Measurements from ENCODE around the gene TACR1.

DNA sequence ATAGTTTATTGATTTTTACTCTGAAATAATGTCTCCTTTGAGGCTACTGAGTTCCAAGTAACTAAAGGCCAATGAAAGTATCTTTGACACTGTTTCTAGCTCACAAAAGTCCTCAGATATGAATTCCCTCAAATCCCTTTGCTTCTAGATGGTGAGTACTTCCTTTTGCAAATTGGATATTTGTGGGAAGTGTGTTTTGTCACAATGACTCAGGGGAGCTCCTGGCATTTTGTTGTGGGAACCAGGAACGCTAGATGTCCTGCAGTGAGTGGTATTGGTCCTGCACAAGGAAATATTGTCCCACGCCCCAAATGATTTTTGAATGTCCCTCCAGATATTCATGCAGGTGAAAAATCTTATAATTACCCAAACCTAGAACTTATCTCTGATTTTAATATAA lies 24.3 kb downstream of the TACR1 start:
- TF ChIP-seq, protein P1, sequence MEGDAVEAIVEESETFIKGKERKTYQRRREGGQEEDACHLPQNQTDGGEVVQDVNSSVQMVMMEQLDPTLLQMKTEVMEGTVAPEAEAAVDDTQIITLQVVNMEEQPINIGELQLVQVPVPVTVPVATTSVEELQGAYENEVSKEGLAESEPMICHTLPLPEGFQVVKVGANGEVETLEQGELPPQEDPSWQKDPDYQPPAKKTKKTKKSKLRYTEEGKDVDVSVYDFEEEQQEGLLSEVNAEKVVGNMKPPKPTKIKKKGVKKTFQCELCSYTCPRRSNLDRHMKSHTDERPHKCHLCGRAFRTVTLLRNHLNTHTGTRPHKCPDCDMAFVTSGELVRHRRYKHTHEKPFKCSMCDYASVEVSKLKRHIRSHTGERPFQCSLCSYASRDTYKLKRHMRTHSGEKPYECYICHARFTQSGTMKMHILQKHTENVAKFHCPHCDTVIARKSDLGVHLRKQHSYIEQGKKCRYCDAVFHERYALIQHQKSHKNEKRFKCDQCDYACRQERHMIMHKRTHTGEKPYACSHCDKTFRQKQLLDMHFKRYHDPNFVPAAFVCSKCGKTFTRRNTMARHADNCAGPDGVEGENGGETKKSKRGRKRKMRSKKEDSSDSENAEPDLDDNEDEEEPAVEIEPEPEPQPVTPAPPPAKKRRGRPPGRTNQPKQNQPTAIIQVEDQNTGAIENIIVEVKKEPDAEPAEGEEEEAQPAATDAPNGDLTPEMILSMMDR (IDR thresholded peaks at IDR 0.05; ENCODE audit: low read length) = no peak
- TF ChIP-seq EZH2 (optimal IDR thresholded peaks at IDR 0.05; ENCODE audit: low read depth, low read length) (no peak), EZH2phosphoT487 (IDR thresholded peaks at IDR 0.05; ENCODE audit: low read length) (no peak)
